Large intestine (tissue), 1 donor: Measurements from ENCODE around the gene CLP1. TPM values are rescaled to one million over a fixed set of nuclear protein-coding genes. Genes with fewer than 3 reads are reported as not detected.

Experiments used
- polyA plus RNA-seq: library from polyadenylated mRNA; unstranded; fragments of 120-200 nt; gene quantifications from one replicate; pipeline ENCODE4 v1.2.1, GENCODE V29; 2013

Gene CLP1
- polyA plus RNA-seq, 1 donor = 13.8 TPM

Other genes starting within 250 kb of the CLP1 start
- 13.4 TPM for gene SLC43A3, start 230.6 kb upstream of the CLP1 start, polyA plus RNA-seq
- gene RTN4RL2, start 197.2 kb upstream of the CLP1 start, polyA plus RNA-seq = 0.60 TPM
- gene SLC43A1, start 142.1 kb upstream of the CLP1 start, polyA plus RNA-seq = 16.0 TPM
- 29.8 TPM for gene TIMM10, start 127.0 kb upstream of the CLP1 start, polyA plus RNA-seq
- 0.58 TPM for gene SMTNL1, start 120.2 kb upstream of the CLP1 start, polyA plus RNA-seq
- gene UBE2L6, start 90.1 kb upstream of the CLP1 start, polyA plus RNA-seq = 60.3 TPM
- gene SERPING1, start 60.1 kb upstream of the CLP1 start, polyA plus RNA-seq = 48.9 TPM
- gene YPEL4, start 7.8 kb upstream of the CLP1 start, polyA plus RNA-seq = 2.6 TPM
- gene ZDHHC5, start 10.4 kb downstream of the CLP1 start, polyA plus RNA-seq = 46.4 TPM
- gene MED19, start 54.5 kb downstream of the CLP1 start, polyA plus RNA-seq = 14.4 TPM
- 108 TPM for gene TMX2, start 54.8 kb downstream of the CLP1 start, polyA plus RNA-seq
- gene SELENOH, start 83.7 kb downstream of the CLP1 start, polyA plus RNA-seq = 115 TPM
- gene BTBD18, start 94.1 kb downstream of the CLP1 start, polyA plus RNA-seq = 0.09 TPM
- gene CTNND1, start 104.0 kb downstream of the CLP1 start, polyA plus RNA-seq = 224 TPM